ENCODE results near the gene MSL3B.
"Not testable (repeated sequence)": the region's sequence is repeated elsewhere in the genome, so short reads cannot be mapped to it uniquely, and the experiment has no call there.

MSL3B gene

DNA sequence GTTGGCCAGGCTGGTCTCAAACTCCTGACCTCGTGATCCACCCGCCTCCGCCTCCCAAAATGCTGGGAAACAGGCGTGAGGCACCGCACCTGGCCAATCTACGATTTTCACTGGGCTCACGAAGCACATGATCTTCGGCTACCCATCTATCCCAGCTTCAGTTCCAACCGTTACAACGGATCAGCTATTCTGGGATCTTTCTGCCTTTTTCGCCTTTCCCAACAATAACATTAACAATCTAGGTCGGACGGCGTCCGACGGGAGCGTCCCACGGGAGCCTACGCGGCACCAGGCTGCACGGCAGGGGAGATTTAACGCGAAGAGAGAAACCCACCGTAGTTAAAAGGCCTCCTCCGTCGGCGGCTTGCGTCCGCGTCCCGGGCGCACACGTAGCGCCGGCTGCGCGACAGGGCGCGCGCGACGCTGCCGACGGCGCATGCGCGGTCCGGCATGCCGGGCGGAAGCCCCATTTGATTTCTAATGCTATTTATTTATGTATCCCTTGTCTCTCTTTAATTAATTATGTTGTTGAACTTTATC is at the start of gene MSL3B:
MSL3B (minus strand) TSS at position 394 of the 540 bp plus-strand sequence.
- DNase-seq, result peak; percentile 24 to 62

DNA sequence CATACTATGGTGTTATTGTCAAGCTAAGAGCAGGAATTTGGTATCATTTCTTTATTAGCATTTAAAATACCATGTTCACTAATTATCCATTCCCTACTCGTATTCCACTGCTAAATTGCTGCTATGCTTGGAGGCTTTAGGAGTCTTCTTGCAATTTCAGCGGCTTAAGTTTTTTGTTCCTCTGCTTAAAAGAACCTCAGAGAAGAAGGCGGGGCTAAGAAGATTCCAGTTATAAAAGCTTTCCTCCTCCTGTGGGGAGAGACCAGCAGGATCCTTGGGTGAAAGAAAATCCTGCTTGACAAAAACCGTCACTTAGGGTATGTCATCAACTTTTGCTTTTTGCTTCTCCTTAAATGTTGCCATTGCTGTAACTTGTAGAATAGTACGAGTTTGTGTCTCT is 48.9 kb upstream of the MSL3B start, which contains the start of gene TRPM8:
TRPM8 (plus strand) TSS at position 258 of the 400 bp plus-strand sequence. CDS start 9,165 bp downstream, outside the sequence.
- DNase-seq, result no peak

DNA sequence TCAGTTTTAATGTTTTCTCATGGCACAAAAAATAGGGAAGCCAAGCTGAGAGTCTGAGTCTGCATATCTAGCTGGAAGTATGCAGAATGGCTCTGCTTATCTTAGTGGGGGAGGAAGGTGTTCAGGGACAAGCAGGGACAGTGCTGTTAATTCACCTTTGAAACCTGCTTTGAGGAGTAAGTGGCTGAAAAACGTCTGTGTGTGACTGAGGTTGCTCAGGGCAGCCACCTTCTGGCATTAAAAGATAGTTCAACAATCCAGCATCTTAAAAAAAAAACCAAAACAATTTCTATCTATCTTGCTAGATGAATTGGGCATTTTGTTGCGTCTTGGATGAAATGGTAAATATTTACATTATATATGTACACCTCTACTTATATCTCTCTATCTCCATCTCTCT is 46.9 kb upstream of the MSL3B start:
- no peak for DNase-seq

DNA sequence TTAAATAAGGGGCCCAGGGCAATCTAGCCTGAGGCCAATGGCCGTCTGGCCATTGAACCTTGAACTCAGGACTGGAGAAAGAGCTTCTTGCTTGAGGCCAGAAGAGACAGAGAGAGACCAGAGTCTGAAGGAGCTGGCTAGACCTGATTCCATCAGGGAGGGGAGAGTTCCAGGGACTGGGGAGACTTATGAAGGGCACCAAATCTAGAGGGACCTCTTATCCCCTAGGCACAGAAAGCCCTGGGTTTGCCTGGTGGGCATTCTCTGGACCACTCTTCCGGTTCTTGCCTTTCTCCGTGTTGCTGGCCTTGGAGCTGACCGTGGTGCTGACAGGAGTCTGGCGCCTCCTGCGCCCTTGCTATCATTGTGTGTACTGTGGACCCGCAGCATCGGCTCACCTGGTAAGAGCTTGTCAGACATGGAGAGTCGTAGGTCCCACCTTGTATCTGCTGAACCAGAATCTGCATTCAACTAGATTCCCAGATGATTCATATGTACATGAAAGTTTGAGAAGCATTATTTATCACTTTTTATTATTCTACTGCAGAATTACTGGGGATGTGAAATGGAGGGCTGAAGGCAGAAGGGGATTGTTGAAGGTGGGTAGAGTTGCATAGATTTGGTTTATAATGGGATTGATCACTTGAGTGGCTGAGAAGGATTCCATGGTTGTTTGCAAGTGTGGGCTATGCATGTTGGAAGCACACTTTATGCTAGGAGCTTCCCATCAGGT is 44.7 kb upstream of the MSL3B start:
- DNase-seq, result no peak

DNA sequence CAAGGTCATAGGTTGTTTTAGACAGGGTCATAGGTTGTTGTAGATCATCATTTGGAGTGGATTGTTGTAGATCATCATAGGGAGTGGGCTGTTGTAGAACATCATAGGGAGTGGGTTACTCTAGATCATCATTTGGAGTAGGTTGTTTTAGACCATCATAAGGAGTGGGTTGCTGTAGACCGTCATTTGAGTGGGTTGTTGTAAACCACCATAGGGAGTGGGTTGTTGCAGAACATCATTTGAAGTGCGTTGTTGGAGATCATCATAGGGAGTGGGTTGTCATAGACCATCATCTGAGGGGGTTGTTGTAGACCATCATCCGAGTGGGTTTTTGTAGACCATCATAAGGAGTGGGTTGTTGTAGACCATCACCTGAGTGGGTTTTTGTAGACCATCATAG is 39.4 kb upstream of the MSL3B start:
- no peak for DNase-seq

DNA sequence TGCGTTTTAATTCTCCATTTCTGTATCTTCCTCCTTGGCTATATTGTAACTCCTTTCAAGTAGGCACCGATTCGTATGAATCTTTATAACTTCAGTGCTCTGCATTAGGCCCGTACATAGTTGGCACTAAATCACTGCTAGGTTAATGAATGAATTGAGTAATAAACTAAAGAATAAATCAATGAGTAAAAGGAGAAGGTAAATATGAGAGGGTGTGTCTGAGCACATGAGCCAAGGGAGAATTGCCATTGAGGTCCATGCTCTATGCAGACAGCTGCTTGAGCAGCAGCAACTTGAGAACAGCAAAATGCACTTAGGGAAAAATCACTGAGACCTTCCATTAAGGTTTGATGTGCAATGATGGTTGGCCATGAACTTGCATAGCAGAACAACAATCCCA is 37.8 kb upstream of the MSL3B start:
- no peak for DNase-seq

DNA sequence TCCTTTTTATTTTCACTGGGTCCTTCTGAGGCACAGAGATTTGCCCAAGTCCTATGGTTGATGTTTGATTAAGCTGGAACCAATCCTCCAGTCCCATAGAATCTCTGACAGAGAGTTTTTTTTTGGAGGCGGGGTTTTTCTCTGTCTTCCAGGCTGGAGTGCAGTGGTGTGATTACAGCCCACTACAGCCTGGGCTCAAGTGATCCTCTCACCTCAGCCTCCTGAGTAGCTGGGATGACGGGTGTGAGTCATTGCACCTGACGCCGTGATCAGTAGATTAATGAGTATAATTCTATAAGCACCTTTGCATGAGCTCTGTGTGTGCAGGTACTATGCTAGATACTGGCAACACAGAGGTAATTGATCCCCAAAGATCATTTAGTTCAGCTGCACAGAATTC is 33.7 kb upstream of the MSL3B start:
- no peak for DNase-seq

DNA sequence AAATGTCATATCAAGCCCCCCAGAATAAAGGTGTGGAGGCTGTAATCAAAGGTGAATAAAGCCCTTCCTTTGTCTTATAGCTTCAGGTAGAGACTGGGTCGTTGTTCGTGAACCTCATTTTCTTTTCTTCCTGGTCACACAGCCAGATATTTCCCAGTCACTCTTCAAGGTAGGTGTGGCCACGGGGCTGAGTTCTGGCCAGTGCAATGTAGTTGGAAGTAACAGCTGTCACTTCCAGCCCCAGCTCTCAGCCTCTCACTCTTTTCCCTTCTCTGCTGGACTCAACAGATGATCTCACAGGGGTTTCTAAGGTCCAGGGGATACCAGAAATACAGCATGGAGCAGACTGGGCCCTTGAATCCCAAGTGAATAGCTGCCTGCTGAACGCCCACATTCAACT is 33.2 kb upstream of the MSL3B start:
- DNase-seq, result no peak

DNA sequence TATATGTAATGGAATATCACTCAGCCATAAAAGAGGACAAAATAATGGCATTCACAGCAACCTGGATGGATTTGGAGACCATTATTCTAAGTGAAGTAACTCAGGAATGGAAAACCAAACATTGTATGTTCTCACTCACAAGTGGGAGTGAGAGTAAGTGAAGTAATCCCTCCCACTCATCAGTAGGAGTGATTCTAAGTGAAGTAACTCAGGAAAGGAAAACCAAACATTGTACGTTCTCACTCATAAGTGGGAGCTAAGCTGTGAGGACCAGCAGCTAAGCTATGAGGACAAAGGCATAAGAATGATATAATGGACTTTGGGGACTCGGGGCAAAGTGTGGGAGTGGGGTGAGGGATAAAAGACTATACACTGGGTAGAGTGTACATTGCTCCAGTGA is 28.1 kb upstream of the MSL3B start:
- not testable (repeated sequence) for DNase-seq

DNA sequence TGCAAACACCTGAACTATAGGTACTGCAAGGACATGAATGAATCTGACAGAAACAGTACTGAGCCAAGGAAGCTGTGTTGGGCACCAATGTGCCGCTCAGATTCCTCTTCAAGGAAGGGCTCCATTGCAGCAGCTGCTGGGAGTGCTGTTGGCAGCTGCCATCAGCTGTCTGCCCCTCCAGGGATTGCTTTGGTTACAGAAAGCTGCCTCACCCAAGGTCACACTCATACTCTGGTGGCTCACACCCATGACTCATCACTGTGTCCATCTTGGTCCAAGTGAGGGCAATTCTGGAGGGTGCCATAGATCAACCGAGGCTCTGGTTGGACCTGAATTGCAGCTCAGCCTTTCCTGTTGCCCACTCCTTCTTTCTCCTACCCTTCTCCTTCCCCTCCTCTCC is 24.6 kb upstream of the MSL3B start:
- peak; percentile 8 to 53 for DNase-seq

DNA sequence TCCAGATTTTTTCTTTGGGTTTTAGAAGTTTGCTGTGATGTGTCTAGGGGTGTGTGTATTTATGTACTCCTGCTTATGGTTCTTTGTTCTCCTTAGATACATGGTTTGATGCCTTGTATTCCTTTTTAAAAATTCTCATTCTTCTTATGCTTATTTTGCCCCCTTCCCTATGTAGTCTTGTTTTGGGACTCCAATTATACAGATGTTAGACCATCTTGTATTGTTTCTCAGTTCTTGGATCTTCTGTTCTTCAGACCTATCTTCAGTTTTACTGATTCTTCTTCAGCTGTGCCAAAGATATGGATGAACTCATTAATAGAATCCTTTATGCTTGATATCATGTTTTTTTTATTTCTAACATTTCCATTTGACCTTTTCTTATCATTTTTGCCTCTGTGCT is 14.2 kb upstream of the MSL3B start:
- DNase-seq, result no peak

DNA sequence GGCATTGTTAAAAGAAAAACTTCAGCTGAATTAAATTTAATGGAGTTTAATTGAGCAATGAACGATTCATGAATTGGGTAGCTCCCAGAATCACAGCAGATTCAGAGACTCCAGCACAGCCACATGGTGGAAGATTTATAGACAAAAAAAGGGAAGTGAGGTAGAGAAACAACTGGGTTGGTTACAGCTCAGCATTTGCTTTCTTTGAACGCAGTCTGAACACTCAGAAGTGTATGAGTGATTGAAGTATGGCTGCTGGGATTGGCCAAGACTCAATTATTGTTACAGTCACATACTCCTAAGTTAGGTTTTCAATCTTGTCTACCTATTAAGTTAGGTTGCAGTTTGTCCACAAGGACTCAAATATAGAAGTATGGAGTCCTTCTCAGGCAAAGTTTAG is 3.9 kb upstream of the MSL3B start:
- not testable (repeated sequence) for DNase-seq

DNA sequence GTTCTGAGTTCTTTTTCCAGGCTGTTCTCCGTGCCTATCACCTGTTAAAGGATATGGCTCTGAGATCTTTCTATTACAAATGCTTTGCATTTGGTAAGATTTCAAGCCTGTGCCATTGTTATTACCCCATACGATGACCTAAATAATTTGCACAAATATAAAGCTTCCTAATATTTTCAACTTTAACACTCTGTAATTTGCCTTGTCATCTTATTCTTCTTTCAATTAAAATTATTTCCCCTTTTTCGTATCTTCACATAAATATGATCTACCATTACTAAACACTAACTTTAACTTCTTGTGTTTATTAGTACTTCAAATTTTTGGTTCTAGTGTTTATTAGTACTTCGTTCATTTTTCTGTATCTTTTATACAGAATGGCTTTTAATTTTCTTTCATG is 3.2 kb upstream of the MSL3B start:
- no peak for DNase-seq

DNA sequence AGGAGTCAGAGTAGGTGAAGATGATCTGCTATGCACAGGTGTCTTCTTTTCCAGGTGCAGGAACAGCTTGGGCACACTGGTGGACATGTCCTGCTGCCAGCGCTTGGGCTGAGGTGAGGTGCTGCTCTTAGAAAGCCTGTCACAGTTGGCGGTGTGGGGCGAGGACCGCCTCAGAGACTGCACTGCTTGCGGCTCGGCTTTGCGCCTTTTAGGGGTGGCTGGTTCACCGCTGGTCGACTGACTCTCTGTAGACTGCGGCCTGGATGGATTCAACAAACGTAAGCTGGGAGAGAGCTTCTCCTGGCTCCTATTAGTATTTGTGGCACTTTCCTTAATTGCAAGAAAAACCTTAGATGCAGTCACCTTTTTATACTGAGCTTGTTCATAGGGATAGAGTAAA is 1.7 kb downstream of the MSL3B start:
- DNase-seq, result no peak

DNA sequence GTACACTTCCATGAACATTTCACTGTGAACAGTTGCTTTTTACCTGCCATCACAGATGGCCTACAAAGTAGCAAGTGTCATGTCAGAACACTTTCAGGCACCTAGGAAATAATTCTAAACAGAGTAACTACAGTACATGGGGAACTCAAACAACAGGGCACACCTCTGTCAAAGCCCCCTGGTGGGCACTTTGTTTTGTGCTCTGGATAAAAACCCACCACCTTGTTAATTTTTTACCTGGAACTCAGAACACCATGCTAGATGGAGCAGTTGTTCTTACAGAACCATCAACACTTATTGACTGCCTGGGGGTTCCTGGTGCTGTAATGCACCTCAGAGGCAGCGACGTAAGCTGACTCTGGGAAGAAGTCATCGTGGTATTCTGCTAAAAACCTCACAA is 2.3 kb downstream of the MSL3B start:
- no peak for DNase-seq

DNA sequence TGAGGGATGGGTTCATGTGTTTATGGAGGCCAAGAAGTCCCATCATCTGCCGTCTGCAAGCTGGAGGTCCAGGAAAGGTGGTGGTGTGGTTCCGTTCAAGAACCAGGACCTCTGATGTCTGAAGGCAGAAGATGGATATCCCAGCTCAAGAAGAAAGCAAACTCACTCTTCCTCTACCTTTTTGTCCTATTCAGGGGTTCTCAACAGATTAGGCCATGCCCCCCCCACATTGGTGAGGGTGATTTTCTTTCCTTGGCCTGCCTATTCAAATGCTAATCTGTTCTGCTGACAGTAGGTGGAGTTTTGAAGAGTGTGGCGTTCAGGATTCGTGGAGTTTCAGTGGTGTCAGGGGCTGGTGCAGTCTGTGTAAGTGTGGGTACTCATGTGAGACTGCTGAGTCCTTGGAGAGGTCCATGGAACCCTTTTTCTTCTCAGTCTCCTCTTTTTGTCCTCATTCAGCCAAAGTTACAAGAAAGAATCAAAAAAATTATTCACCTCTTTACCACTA is 5.9 kb downstream of the MSL3B start:
- no peak for DNase-seq

DNA sequence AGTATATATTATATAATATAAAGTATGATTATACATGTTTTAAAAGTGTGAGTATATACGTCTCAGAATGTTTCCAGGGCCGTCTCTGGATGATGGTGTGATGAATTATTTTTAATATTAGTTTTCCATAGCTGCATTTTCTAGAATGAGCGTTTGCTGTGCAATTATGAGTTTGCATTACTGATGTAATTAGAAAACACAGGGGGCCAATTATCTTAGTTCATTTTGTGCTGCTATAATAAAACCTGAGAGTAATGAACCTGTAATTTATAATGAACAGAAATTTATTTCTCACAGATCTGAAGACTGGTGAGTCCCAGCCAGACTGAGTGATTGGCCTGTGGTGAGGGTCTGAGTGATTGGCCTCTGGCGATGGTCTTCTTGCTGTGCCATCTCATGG is 9.9 kb downstream of the MSL3B start:
- no peak for DNase-seq

DNA sequence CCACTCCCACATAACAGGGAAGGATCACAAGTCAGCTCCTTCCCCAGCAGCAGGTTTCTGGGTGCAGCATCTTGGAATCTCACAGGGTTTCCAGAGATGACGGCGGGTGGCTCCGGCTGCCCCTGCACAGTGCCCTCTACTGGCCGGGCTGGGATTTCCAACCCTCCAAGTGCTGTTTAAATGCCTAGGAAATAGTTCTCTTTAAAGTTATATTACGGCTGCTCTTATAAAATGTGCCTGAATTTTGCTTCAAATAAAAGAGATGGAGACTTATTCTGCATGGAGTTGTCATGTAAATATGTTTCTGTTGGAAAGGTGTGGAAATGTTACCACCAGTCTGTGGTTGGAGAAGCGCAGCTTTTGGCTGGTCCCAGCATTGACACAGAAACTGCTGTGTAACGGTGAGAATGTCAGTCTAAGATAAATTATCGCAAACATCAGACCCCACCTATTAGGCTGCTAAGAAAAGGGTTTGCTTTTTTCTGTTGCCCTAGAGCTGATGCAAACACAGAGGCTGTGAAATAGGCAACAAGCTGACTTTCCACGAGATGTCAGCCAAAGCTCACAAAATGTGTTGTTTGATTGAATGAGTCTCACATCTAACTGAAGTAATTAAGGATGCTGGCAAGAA is 10.6 kb downstream of the MSL3B start:
- peak in 1 of 2 experiments; percentile 15 for DNase-seq

DNA sequence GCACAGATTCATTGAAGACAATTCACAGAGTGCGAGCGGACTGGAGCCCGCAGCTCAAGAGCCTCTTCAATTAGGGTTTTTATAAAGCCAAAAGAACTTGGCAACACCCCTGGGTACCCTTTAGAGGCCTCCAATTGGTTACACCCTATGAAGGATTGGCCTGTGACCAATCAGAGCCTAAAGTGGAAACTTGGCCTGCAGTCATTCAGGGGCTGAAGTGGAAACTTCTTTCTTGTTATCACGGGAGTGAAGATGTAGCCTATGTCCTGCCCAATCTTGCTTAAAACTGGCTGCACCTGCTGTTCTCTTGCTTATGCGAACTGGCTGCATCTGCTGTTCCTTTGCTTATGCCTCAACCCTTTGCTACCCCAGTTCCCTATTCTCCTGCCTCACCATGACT is 12.0 kb downstream of the MSL3B start:
- no peak for DNase-seq

DNA sequence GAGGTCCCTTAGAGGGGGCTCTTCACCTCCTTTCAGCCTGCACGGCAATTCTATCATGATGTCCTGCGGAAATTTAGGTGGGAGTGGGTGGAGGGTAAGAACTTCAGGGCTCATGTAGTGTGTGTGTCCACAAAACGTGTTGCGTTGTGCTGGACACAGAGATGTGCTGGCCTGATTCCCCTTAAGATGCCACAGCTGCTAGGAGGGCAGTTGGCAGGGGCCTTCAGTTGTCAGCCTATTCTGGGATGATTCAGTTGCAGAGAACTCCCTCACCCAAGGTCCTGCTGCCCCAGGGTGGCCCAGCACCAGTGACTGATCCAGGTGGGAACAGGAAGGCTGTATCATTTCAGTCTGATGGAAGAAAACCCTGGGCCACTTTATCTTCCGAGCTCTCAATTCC is 12.8 kb downstream of the MSL3B start:
- DNase-seq, result no peak

DNA sequence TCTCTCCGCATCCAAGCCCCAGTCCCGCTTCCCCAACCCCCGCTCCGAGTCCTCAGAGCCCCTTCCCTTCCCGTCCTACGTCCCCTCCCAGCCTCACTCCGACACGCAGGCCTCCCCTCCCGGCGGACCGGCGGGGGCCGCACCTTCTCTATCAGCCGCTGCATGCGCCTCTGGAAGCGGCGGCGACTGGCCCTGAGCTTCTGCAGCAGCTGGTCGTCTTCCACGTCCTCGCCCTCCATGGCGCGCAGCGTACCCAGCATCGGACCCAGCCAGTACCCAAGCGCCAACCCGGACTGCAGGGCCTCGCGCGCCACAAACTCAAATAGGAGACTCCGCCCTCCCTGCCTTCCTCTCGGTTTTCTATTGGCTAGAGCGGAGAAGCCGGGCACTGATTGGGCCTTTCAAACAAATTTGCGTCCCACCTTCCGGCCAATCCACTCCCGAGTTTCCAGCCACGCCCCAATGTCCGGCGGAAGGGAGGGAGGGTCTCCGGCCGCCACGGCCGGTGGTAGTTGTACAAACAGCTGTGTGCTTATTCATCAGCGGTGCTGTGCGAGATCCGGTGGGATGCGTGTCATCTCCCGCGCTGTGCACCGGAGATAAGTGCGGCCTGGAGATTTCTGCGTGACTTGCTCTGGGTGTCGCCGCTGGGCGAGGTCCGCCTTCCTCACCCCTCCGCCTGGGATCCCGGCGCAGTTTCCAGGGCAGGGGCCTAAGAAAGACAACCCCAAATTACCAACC is 13.8 kb downstream of the MSL3B start, which contains the start of gene HJURP:
HJURP (minus strand) TSS at position 295 of the 741 bp plus-strand sequence; CDS start at position 260, 35 bp downstream.
- peak; percentile 95 to 96 for DNase-seq

DNA sequence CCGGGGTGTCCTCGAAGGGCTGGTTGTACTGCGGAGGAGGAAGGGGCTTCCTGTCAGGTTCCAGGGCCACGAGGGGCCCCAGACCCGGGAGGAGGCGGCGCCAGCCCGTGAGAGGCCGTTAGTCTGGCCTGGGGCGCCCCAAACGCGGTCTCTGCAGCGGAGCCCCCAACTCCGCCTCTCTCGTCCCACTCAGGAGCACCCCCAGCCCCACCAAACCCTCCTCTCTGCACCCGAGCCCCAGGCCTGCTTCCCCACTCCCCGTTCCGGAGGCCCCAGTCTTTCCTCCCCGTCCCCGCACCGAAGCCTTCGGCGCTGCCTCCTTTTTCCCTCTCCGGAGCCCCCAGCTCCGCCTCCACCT is 14.3 kb downstream of the MSL3B start:
- DNase-seq, result no peak

DNA sequence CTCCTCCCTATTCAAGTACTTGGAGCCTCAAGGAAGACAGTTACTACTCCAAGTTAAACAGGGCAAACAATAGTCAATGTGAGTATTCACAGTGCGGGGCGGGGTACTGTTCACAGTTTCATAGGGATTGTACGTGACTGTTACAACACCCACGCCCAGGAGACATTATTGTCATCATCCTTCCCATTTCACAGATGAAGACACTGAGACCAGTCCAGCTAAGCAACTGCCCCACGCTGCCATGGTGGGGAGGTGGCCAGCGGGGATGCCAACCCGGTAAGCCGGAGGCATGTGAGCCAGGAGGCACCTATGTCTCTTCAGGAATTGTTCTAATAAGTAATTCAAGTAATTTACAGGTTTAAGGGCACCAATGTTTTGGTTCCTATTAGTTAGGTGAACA is 14.8 kb downstream of the MSL3B start:
- DNase-seq, result no peak
